Fibroblast of lung (primary cell): ENCODE data around the gene ZG16.

Experiments used
- EZH2 ChIP-seq: IDR thresholded peaks from 2 replicates; pipeline ENCODE4 v1.5.1; 2012; ENCODE audit warnings: low read length, control low read depth, mild to moderate bottlenecking; ENCODE audit errors: missing control alignments
- TF ChIP-seq, protein P1 (sequence below), 2 donors: IDR thresholded peaks in 1 of 2; conservative IDR thresholded peaks in 1 of 2; 1 replicate in 1 of 2; 2 replicates in 1 of 2; pipeline ENCODE4 v1.5.1; 2011 to 2012; ENCODE audit warnings: low read length in 2 of 2, control low read depth in 1 of 2, inconsistent platforms in 1 of 2, low read depth in 1 of 2, mild to moderate bottlenecking in 1 of 2

DNA sequence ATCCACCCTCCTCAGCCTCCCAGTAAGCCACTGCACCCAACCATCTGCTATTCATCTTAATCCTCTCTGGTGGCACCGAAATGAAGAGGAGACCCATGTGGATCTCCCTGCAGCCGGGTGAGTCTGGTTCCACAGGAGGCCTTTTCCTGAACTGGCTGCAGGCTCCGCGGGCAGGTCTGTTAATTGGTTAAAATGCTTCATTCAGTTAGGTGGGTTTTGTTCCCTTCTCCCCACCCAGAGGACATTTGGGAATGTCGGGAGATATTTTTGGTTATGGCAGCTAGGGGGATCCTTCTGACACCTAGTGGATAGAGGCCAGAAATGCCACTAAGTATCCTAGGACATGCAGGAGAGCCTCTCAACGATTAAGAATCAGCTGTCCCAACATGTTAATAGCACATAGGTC is 48.9 kb upstream of the ZG16 start:
- TF ChIP-seq, protein P1, sequence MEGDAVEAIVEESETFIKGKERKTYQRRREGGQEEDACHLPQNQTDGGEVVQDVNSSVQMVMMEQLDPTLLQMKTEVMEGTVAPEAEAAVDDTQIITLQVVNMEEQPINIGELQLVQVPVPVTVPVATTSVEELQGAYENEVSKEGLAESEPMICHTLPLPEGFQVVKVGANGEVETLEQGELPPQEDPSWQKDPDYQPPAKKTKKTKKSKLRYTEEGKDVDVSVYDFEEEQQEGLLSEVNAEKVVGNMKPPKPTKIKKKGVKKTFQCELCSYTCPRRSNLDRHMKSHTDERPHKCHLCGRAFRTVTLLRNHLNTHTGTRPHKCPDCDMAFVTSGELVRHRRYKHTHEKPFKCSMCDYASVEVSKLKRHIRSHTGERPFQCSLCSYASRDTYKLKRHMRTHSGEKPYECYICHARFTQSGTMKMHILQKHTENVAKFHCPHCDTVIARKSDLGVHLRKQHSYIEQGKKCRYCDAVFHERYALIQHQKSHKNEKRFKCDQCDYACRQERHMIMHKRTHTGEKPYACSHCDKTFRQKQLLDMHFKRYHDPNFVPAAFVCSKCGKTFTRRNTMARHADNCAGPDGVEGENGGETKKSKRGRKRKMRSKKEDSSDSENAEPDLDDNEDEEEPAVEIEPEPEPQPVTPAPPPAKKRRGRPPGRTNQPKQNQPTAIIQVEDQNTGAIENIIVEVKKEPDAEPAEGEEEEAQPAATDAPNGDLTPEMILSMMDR (conservative IDR thresholded peaks at IDR 0.05 in 1 of 2, IDR thresholded peaks at IDR 0.05 in 1 of 2; ENCODE audit: low read depth in 1 of 2, low read length in 2 of 2) = peak; percentile 59 to 72
- TF ChIP-seq EZH2 = no peak
